ENCODE data around the gene AGXT.

- TF ChIP-seq CTCF (IDR thresholded peaks at IDR 0.05), result no peak
- TF ChIP-seq POLR2A (IDR thresholded peaks at IDR 0.05), result no peak
Observed at GRCh38 chr2:240914645-240915525, 46.3 kb downstream of the AGXT start.

Data from vagina (tissue), 2 donors.